Natural killer cell (primary cell): ENCODE data around the gene LEFTY1. TPM values are rescaled to one million over a fixed set of nuclear protein-coding genes. Genes with fewer than 3 reads are reported as not detected.
A peak's percentile ranks its signal among the peaks of the same experiment; 100 is the strongest.

Experiments
- ATAC-seq, 3 donors: fragments of 150-1000 bp in 2 of 3; fragments of 200-7000 bp in 1 of 3; cut with Tn5 transposase; 1 replicate in 1 of 3; 2 replicates in 2 of 3; pipeline ENCODE4 v1.10.0; 2021; ENCODE audit warnings: mild to moderate bottlenecking in 2 of 3, moderate library complexity in 2 of 3
- DNase-seq, 2 donors: peaks; one replicate each; pipeline versions ENCODE4 v3.0.0 to v3.0.0-alpha.2; 2013 to 2021; ENCODE audit warnings: mixed read lengths in 1 of 2
- H3K27ac ChIP-seq: one replicate; pipeline ENCODE4 v1.5.1; 2013; ENCODE audit warnings: mild to moderate bottlenecking, low read length
- H3K27me3 ChIP-seq: one replicate; pipeline ENCODE4 v1.6.1; 2013; ENCODE audit warnings: low read length; ENCODE audit not compliant: control insufficient read depth, insufficient read depth
- H3K36me3 ChIP-seq: one replicate; pipeline ENCODE4 v1.6.1; 2013; ENCODE audit warnings: low read length; ENCODE audit not compliant: control insufficient read depth, insufficient read depth
- H3K4me1 ChIP-seq: one replicate; pipeline ENCODE4 v1.6.1; 2013; ENCODE audit warnings: low read length; ENCODE audit not compliant: control insufficient read depth, insufficient read depth
- H3K4me3 ChIP-seq: one replicate; pipeline ENCODE4 v1.5.1; 2013; ENCODE audit warnings: low read length
- H3K9me3 ChIP-seq: one replicate; pipeline ENCODE4 v1.6.1; 2013; ENCODE audit warnings: low read length; ENCODE audit not compliant: control insufficient read depth, insufficient read depth
- H3K27ac Mint-ChIP-seq, 2 donors: one replicate each; pipeline ENCODE4 v1.8.0; 2022; ENCODE audit warnings: mild to moderate bottlenecking in 2 of 2, mixed read lengths in 2 of 2, moderate library complexity in 1 of 2
- H3K27me3 Mint-ChIP-seq, 2 donors: one replicate each; pipeline ENCODE4 v1.8.0; 2022; ENCODE audit warnings: low read depth in 2 of 2, mixed read lengths in 2 of 2
- H3K36me3 Mint-ChIP-seq: one replicate; pipeline ENCODE4 v1.8.0; 2022; ENCODE audit warnings: mixed read lengths
- H3K4me1 Mint-ChIP-seq, 2 donors: one replicate each; pipeline ENCODE4 v1.8.0; 2022; ENCODE audit warnings: mixed read lengths in 2 of 2
- H3K4me3 Mint-ChIP-seq: one replicate; pipeline ENCODE4 v1.8.0; 2022; ENCODE audit warnings: mild to moderate bottlenecking, moderate library complexity, mixed read lengths
- H3K9me3 Mint-ChIP-seq, 2 donors: one replicate each; pipeline ENCODE4 v1.8.0; 2022; ENCODE audit warnings: mixed read lengths in 2 of 2
- WGBS: methylation state at CpG from one replicate; pipeline ENCODE4 v1.1.7; 2013; ENCODE audit warnings: missing lambda C conversion rate; ENCODE audit not compliant: insufficient coverage; 5-methylcytosine and 5-hydroxymethylcytosine counted together
- intact Hi-C: fragments of 100-400 bp; cut with micrococcal nuclease; formaldehyde crosslinking; loops from one replicate; pipeline ENCODE4 v1.14.2; 2022
- total RNA-seq, 4 donors: library from RNA; stranded (reverse); fragments of 120-200 nt in 1 of 4; gene quantifications; one replicate each; pipeline versions ENCODE4 v1.2.3 to v1.2.4, GENCODE V29; 2013 to 2022
- TF ChIP-seq, protein P1 (sequence below): fragments of 200-600 bp; IDR thresholded peaks from one replicate; pipeline ENCODE4 v1.8.0; 2022; ENCODE audit warnings: antibody characterized with exemption

The LEFTY1 gene
- total RNA-seq, 3 donors from 2014 or later (not counting 1 experiment from before 2014, with no cell fraction given): not detected

DNA sequence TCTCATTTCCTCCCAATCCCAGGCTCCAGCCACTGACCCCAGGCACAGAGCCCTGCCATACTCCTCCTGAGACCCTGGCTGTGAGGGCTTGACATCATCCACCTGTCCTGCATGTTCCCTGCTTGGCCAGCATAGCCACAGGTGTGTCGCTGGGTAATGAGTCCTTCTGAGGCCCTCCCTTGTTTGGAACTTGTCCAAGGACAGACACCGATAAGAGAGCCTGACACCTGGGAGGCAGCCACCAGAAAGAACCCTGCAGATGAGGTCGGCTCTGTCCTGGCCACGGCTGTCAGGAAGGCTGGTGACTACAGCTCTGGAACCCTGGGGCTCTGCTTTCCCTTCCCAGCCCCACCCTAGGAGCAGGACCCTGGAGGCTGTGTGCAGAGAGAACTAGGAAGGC, 41.3 kb downstream of the LEFTY1 start:
- no peaks in the 10 kb centered on the region for H3K27me3 ChIP-seq
- TF ChIP-seq, protein P1, sequence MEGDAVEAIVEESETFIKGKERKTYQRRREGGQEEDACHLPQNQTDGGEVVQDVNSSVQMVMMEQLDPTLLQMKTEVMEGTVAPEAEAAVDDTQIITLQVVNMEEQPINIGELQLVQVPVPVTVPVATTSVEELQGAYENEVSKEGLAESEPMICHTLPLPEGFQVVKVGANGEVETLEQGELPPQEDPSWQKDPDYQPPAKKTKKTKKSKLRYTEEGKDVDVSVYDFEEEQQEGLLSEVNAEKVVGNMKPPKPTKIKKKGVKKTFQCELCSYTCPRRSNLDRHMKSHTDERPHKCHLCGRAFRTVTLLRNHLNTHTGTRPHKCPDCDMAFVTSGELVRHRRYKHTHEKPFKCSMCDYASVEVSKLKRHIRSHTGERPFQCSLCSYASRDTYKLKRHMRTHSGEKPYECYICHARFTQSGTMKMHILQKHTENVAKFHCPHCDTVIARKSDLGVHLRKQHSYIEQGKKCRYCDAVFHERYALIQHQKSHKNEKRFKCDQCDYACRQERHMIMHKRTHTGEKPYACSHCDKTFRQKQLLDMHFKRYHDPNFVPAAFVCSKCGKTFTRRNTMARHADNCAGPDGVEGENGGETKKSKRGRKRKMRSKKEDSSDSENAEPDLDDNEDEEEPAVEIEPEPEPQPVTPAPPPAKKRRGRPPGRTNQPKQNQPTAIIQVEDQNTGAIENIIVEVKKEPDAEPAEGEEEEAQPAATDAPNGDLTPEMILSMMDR: no peak
- Mint-ChIP-seq H3K9me3 (no peaks in the 10 kb centered on the region), H3K36me3 (no peaks in the 10 kb centered on the region), H3K27me3 (no peaks in the 10 kb centered on the region), H3K4me3 (peak overlapping the region; percentile 81), H3K4me1 (peaks cover 39 to 63% of the 10 kb centered on the region in 2 donors), H3K27ac (peak overlapping the region; percentile 88 to 95)
- peak overlapping the region; percentile 61 for H3K27ac ChIP-seq
- peaks cover 24% of the 10 kb centered on the region for H3K36me3 ChIP-seq
- DNase-seq: no peak
- no peak for ATAC-seq
- H3K4me1 ChIP-seq: peaks cover 58% of the 10 kb centered on the region
- no peaks in the 10 kb centered on the region for H3K9me3 ChIP-seq
- no peak overlapping the region for H3K4me3 ChIP-seq
- 50% methylated on average over 4 of the region's 4 CpGs for WGBS
- intact Hi-C loops: loop anchor here (10.0 kb wide), 1 partner anchor 127 kb away; no protein-coding TSS in a partner anchor

DNA sequence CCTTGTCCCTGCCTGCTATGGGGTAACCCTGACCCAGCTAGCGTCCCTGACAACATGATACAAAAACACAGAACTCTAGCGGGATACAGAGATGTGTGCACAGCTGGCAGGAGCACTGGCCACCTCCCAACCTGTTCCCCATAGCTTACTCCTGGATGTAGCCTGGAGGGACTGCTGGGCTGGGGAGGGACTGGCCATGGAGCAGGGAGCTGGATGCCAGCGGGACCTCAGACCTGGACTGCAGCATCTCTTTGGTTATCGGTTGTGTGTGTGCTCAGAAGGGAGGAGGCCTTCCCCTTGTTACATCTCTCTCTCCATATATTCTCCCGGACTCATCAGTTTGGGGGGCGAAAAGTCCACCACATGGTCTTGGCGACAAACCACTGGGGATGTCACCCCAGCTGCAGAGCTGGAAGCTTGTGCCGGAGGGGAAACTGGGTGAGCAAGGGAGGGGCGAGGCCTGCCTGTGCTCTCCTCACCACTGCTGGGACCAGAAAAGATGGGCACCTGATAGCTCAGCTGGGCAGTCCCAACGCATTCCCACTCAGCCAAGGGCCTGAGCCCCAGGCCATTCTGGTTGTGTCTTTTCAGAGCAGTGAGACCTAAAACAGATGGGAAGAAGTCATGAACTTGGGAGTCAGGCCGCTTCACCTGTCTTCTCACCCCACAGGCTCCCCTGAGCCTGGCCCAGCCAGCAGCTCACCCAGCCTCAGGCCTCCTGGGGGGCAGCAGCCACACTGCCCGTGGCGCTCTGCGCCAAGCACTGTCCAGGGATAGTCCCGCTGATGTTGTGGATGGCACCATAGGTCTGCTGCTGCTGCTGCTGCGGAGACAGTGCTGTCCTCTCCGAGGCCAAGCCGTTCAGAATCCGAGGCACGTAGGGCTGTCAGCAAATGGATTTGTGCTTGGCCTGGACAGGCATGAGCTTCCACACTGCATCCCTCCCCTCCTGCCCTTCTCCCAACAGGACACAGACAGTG, 42.3 kb downstream of the LEFTY1 start:
- ATAC-seq (no peak), DNase-seq (no peak)
- Mint-ChIP-seq H3K4me1 (peaks cover 29 to 53% of the 10 kb centered on the region in 2 donors), H3K36me3 (no peaks in the 10 kb centered on the region), H3K4me3 (no peak overlapping the region), H3K9me3 (no peaks in the 10 kb centered on the region), H3K27me3 (no peaks in the 10 kb centered on the region), H3K27ac (peak overlapping the region; percentile 88 to 95)
- intact Hi-C loops: loop anchor here (10.0 kb wide), 1 partner anchor 128 kb away; no protein-coding TSS in a partner anchor
- no peak overlapping the region for H3K4me3 ChIP-seq
- TF ChIP-seq, protein P1: no peak
- H3K9me3 ChIP-seq: no peaks in the 10 kb centered on the region
- no peaks in the 10 kb centered on the region for H3K27me3 ChIP-seq
- H3K27ac ChIP-seq: no peak overlapping the region
- H3K4me1 ChIP-seq: peaks cover 57% of the 10 kb centered on the region
- H3K36me3 ChIP-seq: peaks cover 20% of the 10 kb centered on the region
- 97% methylated on average over 19 of the region's 20 CpGs for WGBS

DNA sequence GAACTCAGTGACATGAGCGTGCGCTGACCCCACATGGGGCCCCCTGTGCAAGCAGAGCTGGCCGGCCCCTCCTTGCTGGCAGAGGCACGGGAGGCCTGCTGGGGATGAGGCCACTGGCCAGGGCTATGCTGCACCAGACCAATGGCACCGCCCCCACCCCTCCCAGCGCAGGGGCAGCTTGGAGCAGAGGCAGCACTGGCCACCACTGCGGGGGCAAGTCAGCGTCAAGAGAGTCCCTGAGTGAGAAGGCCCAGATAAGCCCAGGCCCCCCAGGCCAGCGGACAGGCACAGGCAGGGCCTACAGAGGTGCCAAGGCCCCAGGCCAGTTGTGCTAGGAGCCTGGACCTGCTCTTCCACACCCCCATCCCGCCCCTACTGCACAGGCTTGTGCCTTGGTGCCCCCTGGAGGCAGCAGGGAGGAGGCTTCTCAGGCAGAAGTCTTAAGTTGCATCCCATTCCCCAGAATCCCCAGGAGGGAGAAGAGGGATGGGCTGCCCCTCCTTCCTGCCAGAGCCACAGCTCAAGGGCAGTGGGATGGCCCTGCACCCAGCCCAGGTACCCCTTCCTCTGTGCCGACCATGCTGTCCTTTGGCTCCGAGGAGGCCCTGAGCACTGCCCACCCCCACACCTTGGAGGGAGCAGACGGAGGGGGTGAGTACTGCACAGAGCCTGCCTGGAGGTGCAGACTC, 43.2 kb downstream of the LEFTY1 start:
- Mint-ChIP-seq H3K36me3 (no peaks in the 10 kb centered on the region), H3K4me3 (no peak overlapping the region), H3K9me3 (no peaks in the 10 kb centered on the region), H3K4me1 (peaks cover 28 to 51% of the 10 kb centered on the region in 2 donors), H3K27ac (peak overlapping the region in 1 of 2 donors; percentile 95), H3K27me3 (no peaks in the 10 kb centered on the region)
- DNase-seq (peak in 1 of 2 donors; percentile 59), ATAC-seq (no peak)
- TF ChIP-seq, protein P1: no peak
- Histone ChIP-seq H3K9me3 (no peaks in the 10 kb centered on the region), H3K36me3 (peaks cover 18% of the 10 kb centered on the region), H3K27me3 (no peaks in the 10 kb centered on the region), H3K4me3 (no peak overlapping the region), H3K4me1 (peaks cover 49% of the 10 kb centered on the region), H3K27ac (no peak overlapping the region)
- 95% methylated on average over 12 of the region's 13 CpGs for WGBS
- intact Hi-C loops: loop anchor here (10.0 kb wide), 1 partner anchor 129 kb away; no protein-coding TSS in a partner anchor
